ENCODE measurements around the gene ADAM15. TPM values are rescaled to one million over a fixed set of nuclear protein-coding genes. Genes with fewer than 3 reads are reported as not detected.
A peak's percentile ranks its signal among the peaks of the same experiment; 100 is the strongest.

The ADAM15 gene
- total RNA-seq, 1 donor from 2014 or later = 62.6 TPM

- peak; percentile 14 for DNase-seq
These were observed 1.2 kb upstream of the ADAM15 start for GRCh38 chr1:155049651-155050559.

GRCh38 chr1:155051342-155051776, 243 bp downstream of the ADAM15 start:
- DNase-seq = no peak

DNA sequence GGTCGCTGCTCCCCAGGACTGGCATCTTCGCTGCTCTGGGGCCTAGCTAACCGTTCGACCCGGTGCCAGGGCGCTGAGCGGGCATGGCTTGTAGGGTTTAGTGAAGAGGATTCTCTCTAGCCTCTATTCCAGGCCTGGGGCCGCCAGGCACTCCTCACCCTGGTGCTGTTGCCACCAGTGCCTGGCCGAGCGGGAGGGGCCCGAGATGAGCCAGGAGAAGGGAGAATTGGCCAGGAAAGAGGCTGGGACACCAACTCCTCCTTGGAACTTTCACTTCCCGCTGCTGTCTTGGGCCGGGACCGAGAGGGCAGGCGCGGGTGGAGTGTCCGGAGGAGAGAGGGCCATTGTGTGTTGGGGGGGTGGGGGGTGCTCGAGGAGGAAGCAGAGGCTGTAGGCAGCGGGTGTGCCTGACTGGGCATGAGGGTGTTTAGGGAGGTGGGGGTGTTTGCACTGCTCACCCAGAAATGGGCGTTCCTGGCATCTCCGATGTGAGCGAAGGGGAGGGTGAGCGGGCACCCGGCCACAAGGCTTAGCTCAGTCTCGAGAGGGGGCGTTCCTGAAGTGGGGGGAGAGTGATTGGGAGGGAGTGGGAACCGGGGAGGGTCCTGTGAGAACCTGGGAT, 772 bp downstream of the ADAM15 start:
- peak; percentile 61 for DNase-seq

DNA sequence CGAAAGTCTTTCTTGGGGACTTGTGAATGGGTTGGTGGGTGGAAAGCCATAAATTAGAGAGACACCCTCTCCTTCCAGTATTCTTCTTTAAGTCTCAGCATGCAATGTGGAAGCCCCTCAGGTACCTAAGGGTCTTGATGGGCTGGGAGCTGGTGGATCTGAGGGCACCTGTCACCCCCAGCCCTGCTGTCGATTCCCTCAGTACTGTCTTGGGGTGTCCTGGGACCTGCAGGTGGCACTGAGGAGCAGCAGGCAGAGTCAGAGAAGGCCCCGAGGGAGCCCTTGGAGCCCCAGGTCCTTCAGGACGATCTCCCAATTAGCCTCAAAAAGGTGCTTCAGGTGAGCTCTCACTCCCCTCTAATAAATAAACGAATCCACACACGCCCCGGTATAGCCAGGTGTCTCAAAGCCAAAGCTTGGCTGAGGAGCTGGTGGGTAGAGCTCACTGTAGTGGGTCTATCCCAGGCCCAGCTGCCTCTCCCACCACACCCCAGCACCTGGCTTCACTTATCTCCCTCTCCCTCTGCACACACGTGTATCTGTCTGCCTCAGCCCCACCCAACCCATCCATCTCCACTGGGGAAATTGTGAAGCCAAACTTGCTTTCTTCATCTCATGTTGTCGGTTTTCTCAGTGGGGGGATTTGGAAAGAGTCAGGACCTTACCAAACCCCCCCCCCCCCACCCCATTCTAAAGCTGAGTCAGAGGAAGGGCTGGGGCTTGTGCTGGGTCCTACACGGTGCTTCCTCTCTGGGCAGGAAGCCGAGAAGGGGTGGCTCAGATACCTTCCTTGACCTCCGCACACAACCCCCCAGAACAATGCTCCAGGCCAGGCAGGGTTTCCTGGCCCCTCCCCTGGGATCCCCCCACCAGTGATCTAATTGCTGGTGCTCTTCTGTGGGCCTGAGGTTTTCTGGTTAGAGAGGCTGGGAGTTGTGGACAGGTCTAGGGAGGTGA, 1.6 kb downstream of the ADAM15 start:
- DNase-seq = peak; percentile 11

DNA sequence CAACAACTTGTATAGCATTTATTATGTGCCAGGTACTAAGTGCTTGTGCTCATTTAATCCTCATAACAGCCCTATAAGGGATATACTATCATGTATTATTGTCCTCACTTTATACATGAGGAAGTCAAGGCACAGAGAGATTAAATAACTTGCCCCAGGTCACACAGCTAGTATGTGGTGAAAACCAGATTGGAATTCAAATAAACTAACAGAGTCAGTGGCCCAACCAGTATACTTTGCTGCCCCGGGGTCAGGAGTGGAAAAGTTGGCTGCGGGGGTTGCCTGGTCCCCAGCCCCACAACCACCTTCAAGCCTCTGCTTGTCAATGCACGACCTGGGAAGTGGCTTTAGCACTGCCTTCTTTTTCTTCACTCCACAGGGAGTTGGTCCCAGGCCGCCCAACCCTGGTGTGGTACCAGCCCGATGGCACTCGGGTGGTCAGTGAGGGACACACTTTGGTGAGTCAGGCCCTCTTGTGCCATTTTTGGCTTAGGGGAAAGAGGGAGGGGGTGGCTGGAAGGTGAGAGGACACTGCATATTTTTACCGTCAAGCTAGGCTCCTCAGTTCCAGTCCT, 2.5 kb downstream of the ADAM15 start:
- no peak for DNase-seq

GRCh38 chr1:155057104-155057503, 6.0 kb downstream of the ADAM15 start:
- no peak for DNase-seq

GRCh38 chr1:155057788-155058211, 6.7 kb downstream of the ADAM15 start:
- no peak for DNase-seq

- no peak for DNase-seq
These were observed 9.6 kb downstream of the ADAM15 start for GRCh38 chr1:155060736-155061135.

GRCh38 chr1:155061381-155062150, 10.4 kb downstream of the ADAM15 start:
- DNase-seq = peak; percentile 88

DNA sequence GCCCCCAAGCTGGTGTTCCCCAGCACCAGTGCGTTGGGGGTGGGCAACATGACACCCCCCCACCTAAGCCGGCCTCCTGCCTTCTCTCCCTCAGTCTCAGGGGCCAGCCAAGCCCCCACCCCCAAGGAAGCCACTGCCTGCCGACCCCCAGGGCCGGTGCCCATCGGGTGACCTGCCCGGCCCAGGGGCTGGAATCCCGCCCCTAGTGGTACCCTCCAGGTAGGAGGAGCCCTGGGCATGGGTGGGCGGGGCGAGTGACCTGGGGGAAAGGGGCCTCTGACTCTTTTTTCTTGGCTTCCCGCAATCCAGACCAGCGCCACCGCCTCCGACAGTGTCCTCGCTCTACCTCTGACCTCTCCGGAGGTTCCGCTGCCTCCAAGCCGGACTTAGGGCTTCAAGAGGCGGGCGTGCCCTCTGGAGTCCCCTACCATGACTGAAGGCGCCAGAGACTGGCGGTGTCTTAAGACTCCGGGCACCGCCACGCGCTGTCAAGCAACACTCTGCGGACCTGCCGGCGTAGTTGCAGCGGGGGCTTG, 11.1 kb downstream of the ADAM15 start:
- DNase-seq = no peak

DNA sequence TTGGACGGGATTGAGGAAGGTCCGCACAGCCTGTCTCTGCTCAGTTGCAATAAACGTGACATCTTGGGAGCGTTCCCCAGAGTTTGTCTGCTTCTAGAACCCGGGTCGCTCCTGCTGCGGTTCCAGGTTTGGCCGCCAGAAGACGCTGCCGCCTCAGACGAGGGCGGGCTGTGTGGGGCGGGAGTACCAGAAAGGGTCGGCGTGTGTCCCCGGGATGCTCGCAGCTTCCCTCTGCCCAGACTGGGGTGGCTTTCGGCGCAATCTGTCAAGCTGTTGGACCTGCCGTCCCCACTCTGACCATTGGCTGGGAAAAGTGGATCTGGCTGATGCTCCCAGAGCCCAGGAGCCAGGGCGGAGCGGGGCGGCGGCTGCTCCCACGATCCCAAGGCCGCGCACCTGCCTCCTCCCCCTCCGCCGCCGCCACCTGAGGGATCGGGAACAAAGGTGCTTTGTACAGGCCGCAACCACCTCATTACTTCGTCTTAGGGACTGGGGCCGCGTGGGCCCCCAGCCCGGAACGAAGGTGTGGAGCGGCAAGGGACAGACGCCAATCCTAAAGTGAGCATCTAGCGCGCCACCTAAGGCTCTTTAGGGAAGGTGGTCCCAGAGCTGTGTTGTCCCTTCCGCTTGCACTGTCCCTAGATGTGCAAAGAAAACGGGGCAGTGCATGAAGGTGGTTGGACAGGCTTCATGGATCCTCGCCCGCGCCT, 11.7 kb downstream of the ADAM15 start:
- peak; percentile 69 for DNase-seq

DNA sequence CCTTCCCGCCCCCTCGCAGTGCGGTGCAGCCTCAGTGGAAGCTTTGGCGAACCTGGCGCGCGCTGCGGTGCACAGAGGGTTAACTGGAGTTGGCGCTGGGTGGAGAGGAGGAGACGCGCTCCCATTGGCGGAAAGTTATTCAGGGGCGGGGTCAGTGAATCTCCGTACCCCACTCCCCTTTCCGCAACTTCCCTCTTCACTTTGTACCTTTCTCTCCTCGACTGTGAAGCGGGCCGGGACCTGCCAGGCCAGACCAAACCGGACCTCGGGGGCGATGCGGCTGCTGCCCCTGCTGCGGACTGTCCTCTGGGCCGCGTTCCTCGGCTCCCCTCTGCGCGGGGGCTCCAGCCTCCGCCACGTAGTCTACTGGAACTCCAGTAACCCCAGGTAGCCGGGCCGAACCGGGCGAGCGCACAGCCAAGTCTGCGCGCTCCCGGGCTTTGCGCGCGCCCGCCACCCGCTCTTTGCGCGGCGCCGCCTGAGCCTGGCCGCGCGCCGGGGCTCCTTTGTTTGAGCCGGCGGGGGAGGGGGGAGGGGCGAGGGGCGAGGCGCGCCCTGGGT, 12.5 kb downstream of the ADAM15 start, which contains the start of gene EFNA4:
EFNA4 (plus strand) TSS at position 191 of the 561 bp plus-strand sequence; CDS start at position 275, 84 bp downstream.
- peak; percentile 94 for DNase-seq

GRCh38 chr1:155064111-155064831, 13.2 kb downstream of the ADAM15 start:
- peak; percentile 63 for DNase-seq

- no peak for DNase-seq
These were observed 13.8 kb downstream of the ADAM15 start for GRCh38 chr1:155064832-155065429.

DNA sequence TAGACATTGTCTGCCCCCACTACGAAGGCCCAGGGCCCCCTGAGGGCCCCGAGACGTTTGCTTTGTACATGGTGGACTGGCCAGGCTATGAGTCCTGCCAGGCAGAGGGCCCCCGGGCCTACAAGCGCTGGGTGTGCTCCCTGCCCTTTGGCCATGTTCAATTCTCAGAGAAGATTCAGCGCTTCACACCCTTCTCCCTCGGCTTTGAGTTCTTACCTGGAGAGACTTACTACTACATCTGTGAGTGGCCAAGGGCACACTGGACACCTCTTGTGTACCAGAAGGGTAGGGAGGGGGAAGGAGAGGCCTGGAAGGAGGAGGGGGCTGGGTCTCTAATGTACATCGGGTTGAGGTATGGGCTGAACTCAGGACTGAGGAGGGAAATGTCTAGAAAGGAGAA, 15.7 kb downstream of the ADAM15 start:
- DNase-seq = no peak

DNA sequence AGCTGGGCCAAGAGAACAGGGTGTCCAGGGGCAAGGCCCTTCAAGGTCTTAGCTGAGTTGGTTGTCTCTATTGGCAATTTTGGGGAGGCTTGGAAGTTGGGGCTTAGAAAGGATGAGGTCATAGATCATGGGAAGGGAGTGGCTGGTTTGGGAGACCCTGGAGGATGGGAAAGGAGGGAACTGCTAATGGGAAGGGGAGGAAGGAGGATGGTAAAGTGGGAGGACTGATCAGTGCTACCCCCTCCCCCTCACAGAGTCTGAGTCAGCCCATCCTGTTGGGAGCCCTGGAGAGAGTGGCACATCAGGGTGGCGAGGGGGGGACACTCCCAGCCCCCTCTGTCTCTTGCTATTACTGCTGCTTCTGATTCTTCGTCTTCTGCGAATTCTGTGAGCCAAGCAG, 17.5 kb downstream of the ADAM15 start:
- no peak for DNase-seq

- DNase-seq = no peak
These were observed 18.5 kb downstream of the ADAM15 start for GRCh38 chr1:155069551-155070157.

DNA sequence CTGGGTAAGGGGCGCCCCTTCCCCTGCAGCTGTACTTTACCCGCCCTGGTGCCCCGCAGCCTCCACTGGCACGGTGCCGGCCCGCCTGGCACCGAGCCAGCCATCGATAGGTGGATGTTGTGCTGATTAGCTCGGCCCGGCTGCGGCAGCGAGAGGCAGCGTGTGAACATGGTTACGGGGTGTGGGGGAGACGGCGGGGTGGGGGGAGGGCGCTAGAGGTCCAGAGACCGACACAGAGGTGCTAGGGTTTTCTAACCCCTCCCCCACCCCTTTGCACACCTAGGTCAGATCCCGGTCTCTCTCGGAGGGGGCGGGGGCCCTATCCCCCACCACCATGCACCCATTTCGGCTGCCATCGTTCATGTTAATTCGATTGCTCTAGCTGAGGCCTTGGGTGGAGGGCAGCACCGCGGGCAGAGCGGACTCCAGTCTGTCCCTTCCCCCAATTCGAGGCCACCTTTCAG, 19.1 kb downstream of the ADAM15 start:
- DNase-seq = no peak

All from tongue (tissue), 2 donors.